Measurements from ENCODE around the gene KRTAP10-6. TPM values are rescaled to one million over a fixed set of nuclear protein-coding genes. Genes with fewer than 3 reads are reported as not detected.

The KRTAP10-6 gene
- total RNA-seq, 1 experiment from 2014 or later, result not detected

DNA sequence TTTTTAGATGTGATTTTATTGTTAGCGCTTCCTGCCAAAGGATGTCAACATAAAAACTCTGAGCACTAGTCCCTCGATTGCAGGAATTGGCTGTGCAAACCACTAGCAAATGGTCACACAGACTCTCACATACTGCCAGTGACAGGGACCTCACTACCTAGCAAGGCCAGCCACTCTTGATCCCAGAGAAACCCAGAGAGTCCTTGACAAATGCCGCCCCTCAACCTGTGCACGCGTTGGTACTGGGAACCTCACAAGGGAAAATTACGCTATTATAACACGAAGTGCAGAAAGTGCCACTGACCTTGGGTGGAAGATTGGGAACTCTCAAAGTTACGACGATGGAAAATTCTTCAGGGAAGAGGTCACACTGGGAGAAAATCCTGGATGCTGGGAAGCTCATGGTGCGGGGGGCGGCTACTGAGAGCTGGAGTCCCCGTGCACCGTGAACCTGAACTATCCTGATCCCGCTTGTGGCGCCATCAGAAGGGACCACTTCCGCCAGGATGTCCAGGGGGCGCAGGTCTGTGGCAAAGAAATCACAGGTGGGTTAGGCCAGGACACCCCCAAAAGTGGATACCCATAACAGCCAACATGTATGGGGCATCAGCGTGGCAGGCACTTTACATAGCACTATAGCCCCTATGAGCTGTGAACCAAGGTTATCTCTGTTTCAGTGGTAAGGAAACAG is 24.7 kb downstream of the KRTAP10-6 start:
- POLR2A ChIA-PET, result no interaction called here
- H3K9ac ChIP-seq (ENCODE audit: low read length), result no peak overlapping the region
- CTCF ChIA-PET, result no interaction called here
- ATAC-seq, result no peak
- TF ChIP-seq CEBPB (IDR thresholded peaks at IDR 0.05; ENCODE audit: low read depth) (no peak), FOSL1 (IDR thresholded peaks at IDR 0.05; ENCODE audit: low read depth) (no peak), POLR2AphosphoS5 (IDR thresholded peaks at IDR 0.05; ENCODE audit: low read depth, low read length) (no peak), SP1 (IDR thresholded peaks at IDR 0.05; ENCODE audit: low read depth) (no peak), SRF (IDR thresholded peaks at IDR 0.05; ENCODE audit: low read depth) (no peak), CTCF (IDR thresholded peaks at IDR 0.05 in 2 of 3, conservative IDR thresholded peaks at IDR 0.05 in 1 of 3; ENCODE audit: borderline replicate concordance in 1 of 3, insufficient read depth in 1 of 3, low read depth in 2 of 3, low read length in 2 of 3) (no peak), EZH2phosphoT487 (IDR thresholded peaks at IDR 0.05; ENCODE audit: borderline replicate concordance) (no peak), EGR1 (IDR thresholded peaks at IDR 0.05; ENCODE audit: low read depth) (no peak), ZFX (IDR thresholded peaks at IDR 0.05) (no peak), ELF1 (IDR thresholded peaks at IDR 0.05; ENCODE audit: borderline replicate concordance, low read depth) (no peak), EZH2 (IDR thresholded peaks at IDR 0.05) (no peak)
- TF ChIP-seq, protein P1, sequence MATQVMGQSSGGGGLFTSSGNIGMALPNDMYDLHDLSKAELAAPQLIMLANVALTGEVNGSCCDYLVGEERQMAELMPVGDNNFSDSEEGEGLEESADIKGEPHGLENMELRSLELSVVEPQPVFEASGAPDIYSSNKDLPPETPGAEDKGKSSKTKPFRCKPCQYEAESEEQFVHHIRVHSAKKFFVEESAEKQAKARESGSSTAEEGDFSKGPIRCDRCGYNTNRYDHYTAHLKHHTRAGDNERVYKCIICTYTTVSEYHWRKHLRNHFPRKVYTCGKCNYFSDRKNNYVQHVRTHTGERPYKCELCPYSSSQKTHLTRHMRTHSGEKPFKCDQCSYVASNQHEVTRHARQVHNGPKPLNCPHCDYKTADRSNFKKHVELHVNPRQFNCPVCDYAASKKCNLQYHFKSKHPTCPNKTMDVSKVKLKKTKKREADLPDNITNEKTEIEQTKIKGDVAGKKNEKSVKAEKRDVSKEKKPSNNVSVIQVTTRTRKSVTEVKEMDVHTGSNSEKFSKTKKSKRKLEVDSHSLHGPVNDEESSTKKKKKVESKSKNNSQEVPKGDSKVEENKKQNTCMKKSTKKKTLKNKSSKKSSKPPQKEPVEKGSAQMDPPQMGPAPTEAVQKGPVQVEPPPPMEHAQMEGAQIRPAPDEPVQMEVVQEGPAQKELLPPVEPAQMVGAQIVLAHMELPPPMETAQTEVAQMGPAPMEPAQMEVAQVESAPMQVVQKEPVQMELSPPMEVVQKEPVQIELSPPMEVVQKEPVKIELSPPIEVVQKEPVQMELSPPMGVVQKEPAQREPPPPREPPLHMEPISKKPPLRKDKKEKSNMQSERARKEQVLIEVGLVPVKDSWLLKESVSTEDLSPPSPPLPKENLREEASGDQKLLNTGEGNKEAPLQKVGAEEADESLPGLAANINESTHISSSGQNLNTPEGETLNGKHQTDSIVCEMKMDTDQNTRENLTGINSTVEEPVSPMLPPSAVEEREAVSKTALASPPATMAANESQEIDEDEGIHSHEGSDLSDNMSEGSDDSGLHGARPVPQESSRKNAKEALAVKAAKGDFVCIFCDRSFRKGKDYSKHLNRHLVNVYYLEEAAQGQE (IDR thresholded peaks at IDR 0.05; ENCODE audit: low read depth), result no peak
- TF ChIP-seq, protein P2, sequence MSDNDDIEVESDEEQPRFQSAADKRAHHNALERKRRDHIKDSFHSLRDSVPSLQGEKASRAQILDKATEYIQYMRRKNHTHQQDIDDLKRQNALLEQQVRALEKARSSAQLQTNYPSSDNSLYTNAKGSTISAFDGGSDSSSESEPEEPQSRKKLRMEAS (IDR thresholded peaks at IDR 0.05), result no peak
- TF ChIP-seq, protein P3, sequence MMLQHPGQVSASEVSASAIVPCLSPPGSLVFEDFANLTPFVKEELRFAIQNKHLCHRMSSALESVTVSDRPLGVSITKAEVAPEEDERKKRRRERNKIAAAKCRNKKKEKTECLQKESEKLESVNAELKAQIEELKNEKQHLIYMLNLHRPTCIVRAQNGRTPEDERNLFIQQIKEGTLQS (IDR thresholded peaks at IDR 0.05), result no peak
- H3K4me2 ChIP-seq (ENCODE audit: low read length), result no peak overlapping the region
- H3K4me1 ChIP-seq (ENCODE audit: control insufficient read depth in 1 of 2, insufficient read depth in 2 of 2, low read length in 2 of 2), result no peaks in the 10 kb centered on the region
- no peaks in the 10 kb centered on the region for H3K9me2 ChIP-seq (ENCODE audit: insufficient read depth)
- H3K4me3 ChIP-seq (replicated peaks in 1 of 2; ENCODE audit: low read depth in 1 of 2, low read length in 2 of 2), result no peak overlapping the region
- H3K9me3 ChIP-seq (ENCODE audit: control insufficient read depth in 1 of 2, insufficient read depth in 1 of 2, low read depth in 1 of 2, low read length in 2 of 2), result no peaks in the 10 kb centered on the region
- H3K27me3 ChIP-seq (ENCODE audit: insufficient read depth, low read length), result peaks cover 6% of the 10 kb centered on the region
- no peaks in the 10 kb centered on the region for H3K79me2 ChIP-seq (ENCODE audit: insufficient read depth, low read length)
- H4K20me1 ChIP-seq (ENCODE audit: insufficient read depth), result no peaks in the 10 kb centered on the region
- H2AFZ ChIP-seq (ENCODE audit: low read depth, low read length, poor library complexity, severe bottlenecking), result no peak overlapping the region
- H3K27ac ChIP-seq (ENCODE audit: low read depth, low read length), result no peak overlapping the region
- no peaks in the 10 kb centered on the region for H3K36me3 ChIP-seq (ENCODE audit: control insufficient read depth in 1 of 2, insufficient read depth in 2 of 2, low read length in 2 of 2)
- intact Hi-C loops (cut with micrococcal nuclease), result loop anchor here (10.0 kb wide), 1 partner anchor 107 kb away; no protein-coding TSS in a partner anchor
- RAD21 ChIA-PET (ENCODE audit: low non-redundant PET in 1 of 2, low total read pairs in 2 of 2, uncharacterized antibody in 2 of 2, unreplicated experiment in 2 of 2), result no interaction called here
- DNase-seq (ENCODE audit: low read depth, low spot score), result no peak
- BruUV-seq (replicated peaks), result no TSS peak

Measured in HCT116 (cell line).